ENCODE results near the gene SMOC1. TPM values are rescaled to one million over a fixed set of nuclear protein-coding genes. Genes with fewer than 3 reads are reported as not detected.
"Not testable (repeated sequence)": the region's sequence is repeated elsewhere in the genome, so short reads cannot be mapped to it uniquely, and the experiment has no call there.

The SMOC1 gene
- total RNA-seq, 1 experiment from 2014 or later: 0.68 TPM

GRCh38 chr14:69901113-69901951 lies 22.1 kb downstream of the SMOC1 start:
- no peaks in the 10 kb centered on the region for H3K9me3 ChIP-seq (ENCODE audit: control insufficient read depth, low read depth, low read length)
- H3K18ac ChIP-seq (ENCODE audit: insufficient read length, low read depth, low read length): no peak overlapping the region
- H2BK5ac ChIP-seq (ENCODE audit: insufficient read length, low read length): no peak overlapping the region
- Mint-ChIP-seq H3K4me3 (no peak overlapping the region), H3K36me3 (ENCODE audit: insufficient read depth in 1 of 3, low read depth in 3 of 3) (peaks cover 2 to 22% (median 4%) of the 10 kb centered on the region in 3 experiments; a peak in 6 of 7 replicates), H3K27me3 (ENCODE audit: low read depth) (peaks cover 1% of the 10 kb centered on the region; the same call in 1 of the 2 replicates), H3K27ac (no peak overlapping the region), H3K9me3 (peaks cover 8 to 16% of the 10 kb centered on the region in 2 experiments), H3K4me1 (no peaks in the 10 kb centered on the region)
- no peaks in the 10 kb centered on the region for H3K79me1 ChIP-seq (ENCODE audit: insufficient read depth, low read depth, low read length, poor library complexity, severe bottlenecking)
- no peak overlapping the region for H2BK20ac ChIP-seq (ENCODE audit: low read depth, low read length, poor library complexity, severe bottlenecking)
- H4K20me1 ChIP-seq (ENCODE audit: control insufficient read depth, insufficient read depth, insufficient read length): no peaks in the 10 kb centered on the region
- no peak overlapping the region for H2AK5ac ChIP-seq (ENCODE audit: insufficient read length, low read length)
- H3K23ac ChIP-seq (ENCODE audit: insufficient read length, low read depth, low read length): no peak overlapping the region
- no peak overlapping the region for H4K8ac ChIP-seq (replicated peaks; ENCODE audit: insufficient read length, low read depth, low read length)
- no peak overlapping the region for H2AFZ ChIP-seq (ENCODE audit: low read length)
- no peak overlapping the region for H3K27ac ChIP-seq (ENCODE audit: insufficient read length, low read depth, low read length)
- H4K5ac ChIP-seq (ENCODE audit: insufficient read length, low read depth, low read length): no peak overlapping the region
- H3K79me2 ChIP-seq (ENCODE audit: insufficient read depth, low read length): no peaks in the 10 kb centered on the region
- no peaks in the 10 kb centered on the region for H3K23me2 ChIP-seq (ENCODE audit: insufficient read length, low read depth, low read length, poor library complexity, severe bottlenecking)
- H3K14ac ChIP-seq (ENCODE audit: insufficient read depth, low read length): no peak overlapping the region
- no peak overlapping the region for H3K4me2 ChIP-seq (ENCODE audit: insufficient read depth, insufficient read length, low read length)
- H3K9ac ChIP-seq (ENCODE audit: extremely low read depth, insufficient read length, low read length): no peak overlapping the region
- no peak for DNase-seq
- no peak overlapping the region for H2BK15ac ChIP-seq (ENCODE audit: low read depth, low read length)
- H3T11ph ChIP-seq (ENCODE audit: low read length): no peak overlapping the region
- WGBS (ENCODE audit: extremely low coverage, insufficient read length, low lambda C conversion rate): no CpG with 5 or more reads among the region's 1 CpG
- no peaks in the 10 kb centered on the region for H3K4me1 ChIP-seq (ENCODE audit: insufficient read depth, low read length)
- H4K91ac ChIP-seq (ENCODE audit: insufficient read length, low read depth, low read length): no peak overlapping the region
- no peak overlapping the region for H2BK120ac ChIP-seq (ENCODE audit: low read depth, low read length, poor library complexity, severe bottlenecking)
- H3K56ac ChIP-seq (ENCODE audit: insufficient read length, low read depth, low read length): no peak overlapping the region
- no peak overlapping the region for H3K4ac ChIP-seq (ENCODE audit: low read depth, low read length)
- no peak for TF ChIP-seq CTCF (conservative IDR thresholded peaks at IDR 0.05)
- H2BK12ac ChIP-seq (ENCODE audit: insufficient read length, low read depth, low read length): no peak overlapping the region
- H3K27me3 ChIP-seq (ENCODE audit: insufficient read depth, low read length): no peaks in the 10 kb centered on the region

GRCh38 chr14:69903046-69903445 lies 23.8 kb downstream of the SMOC1 start:
- not testable (repeated sequence) for H3K23me2 ChIP-seq (ENCODE audit: insufficient read length, low read depth, low read length, poor library complexity, severe bottlenecking); H3K23ac ChIP-seq (ENCODE audit: insufficient read length, low read depth, low read length); H3K79me2 ChIP-seq (ENCODE audit: insufficient read depth, low read length); H4K5ac ChIP-seq (ENCODE audit: insufficient read length, low read depth, low read length); H3K27ac Mint-ChIP-seq; H2AK5ac ChIP-seq (ENCODE audit: insufficient read length, low read length); H2BK5ac ChIP-seq (ENCODE audit: insufficient read length, low read length); H3K4me1 Mint-ChIP-seq; H3K27ac ChIP-seq (ENCODE audit: insufficient read length, low read depth, low read length); H3K79me1 ChIP-seq (ENCODE audit: insufficient read depth, low read depth, low read length, poor library complexity, severe bottlenecking); H4K8ac ChIP-seq (replicated peaks; ENCODE audit: insufficient read length, low read depth, low read length); H3K9me3 ChIP-seq (ENCODE audit: control insufficient read depth, low read depth, low read length); H3K4me2 ChIP-seq (ENCODE audit: insufficient read depth, insufficient read length, low read length); DNase-seq; H3K27me3 ChIP-seq (ENCODE audit: insufficient read depth, low read length); H4K91ac ChIP-seq (ENCODE audit: insufficient read length, low read depth, low read length); H3K9ac ChIP-seq (ENCODE audit: extremely low read depth, insufficient read length, low read length); H2AFZ ChIP-seq (ENCODE audit: low read length); H2BK120ac ChIP-seq (ENCODE audit: low read depth, low read length, poor library complexity, severe bottlenecking); H3K18ac ChIP-seq (ENCODE audit: insufficient read length, low read depth, low read length); H3K14ac ChIP-seq (ENCODE audit: insufficient read depth, low read length); H3K9me3 Mint-ChIP-seq; H3K4me3 Mint-ChIP-seq; H4K20me1 ChIP-seq (ENCODE audit: control insufficient read depth, insufficient read depth, insufficient read length); H3K4me1 ChIP-seq (ENCODE audit: insufficient read depth, low read length); H3K56ac ChIP-seq (ENCODE audit: insufficient read length, low read depth, low read length); H2BK15ac ChIP-seq (ENCODE audit: low read depth, low read length); H2BK20ac ChIP-seq (ENCODE audit: low read depth, low read length, poor library complexity, severe bottlenecking); H3K27me3 Mint-ChIP-seq (ENCODE audit: low read depth); H3T11ph ChIP-seq (ENCODE audit: low read length); H2BK12ac ChIP-seq (ENCODE audit: insufficient read length, low read depth, low read length); H3K4ac ChIP-seq (ENCODE audit: low read depth, low read length)
- H3K36me3 Mint-ChIP-seq (ENCODE audit: insufficient read depth in 1 of 3, low read depth in 3 of 3): peaks cover 0 to 14% (median 4%) of the 10 kb centered on the region in 3 experiments; a peak in 4 of 7 replicates
- WGBS (ENCODE audit: extremely low coverage, insufficient read length, low lambda C conversion rate): no CpG with 5 or more reads among the region's 29 CpGs

Data from H9 (cell line).